Measurements from ENCODE around the gene RBFOX1.

GRCh38 chr16:7680296-7680695 is 347.7 kb downstream of the RBFOX1 start:
- TF ChIP-seq CTCF (IDR thresholded peaks at IDR 0.05; ENCODE audit: insufficient read depth, low read depth, low read length) (no peak), EZH2 (IDR thresholded peaks at IDR 0.05; ENCODE audit: insufficient read depth, low read length) (no peak)
